GM21576 (cell line): ENCODE results near the gene ICAM2.
"Not testable (repeated sequence)": the region's sequence is repeated elsewhere in the genome, so short reads cannot be mapped to it uniquely, and the experiment has no call there.

Experiments
- ATAC-seq: cut with Tn5 transposase; IDR thresholded peaks from one replicate; pipeline ENCODE4 v1.9.1; 2021; ENCODE audit warnings: mild to moderate bottlenecking, moderate library complexity; ENCODE audit not compliant: unreplicated experiment

ICAM2 gene

DNA sequence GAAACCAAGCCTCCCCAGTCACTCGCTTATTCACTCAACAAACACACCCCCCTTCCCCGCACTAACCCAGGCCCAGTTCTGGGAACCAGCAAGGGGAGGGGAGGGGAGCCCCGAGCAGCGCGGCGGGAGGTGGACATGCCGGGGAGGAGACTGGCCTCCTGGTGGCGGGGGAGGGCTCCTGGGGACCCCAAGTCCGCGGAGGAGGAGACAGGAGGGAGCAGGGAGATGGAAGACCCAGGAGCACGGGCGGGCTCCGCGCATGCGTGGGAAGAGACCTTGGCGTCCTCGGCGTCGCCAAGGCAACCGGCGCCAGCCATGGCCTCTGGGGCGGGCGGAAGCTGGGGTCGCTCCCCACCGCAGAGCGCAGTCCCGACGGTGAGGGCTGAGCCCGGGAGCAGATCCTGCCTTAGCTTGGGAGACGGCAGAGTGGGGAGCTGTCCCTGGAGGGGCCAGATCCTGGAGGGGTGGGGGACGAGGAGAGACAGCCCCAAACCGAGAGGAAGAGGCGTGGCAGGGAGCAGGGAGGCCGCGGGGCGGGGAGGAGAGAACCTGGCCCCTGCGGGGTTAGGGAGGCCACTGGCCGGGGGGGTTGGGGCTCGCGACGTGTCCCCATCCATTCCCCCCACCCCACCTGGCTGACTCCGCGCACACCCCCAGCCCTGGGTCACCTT lies 22.2 kb downstream of the ICAM2 start, which contains the start of gene PRR29:
PRR29 (plus strand) TSS at position 302 of the 671 bp plus-strand sequence; CDS start at position 316, 14 bp downstream.
- no peak for ATAC-seq

DNA sequence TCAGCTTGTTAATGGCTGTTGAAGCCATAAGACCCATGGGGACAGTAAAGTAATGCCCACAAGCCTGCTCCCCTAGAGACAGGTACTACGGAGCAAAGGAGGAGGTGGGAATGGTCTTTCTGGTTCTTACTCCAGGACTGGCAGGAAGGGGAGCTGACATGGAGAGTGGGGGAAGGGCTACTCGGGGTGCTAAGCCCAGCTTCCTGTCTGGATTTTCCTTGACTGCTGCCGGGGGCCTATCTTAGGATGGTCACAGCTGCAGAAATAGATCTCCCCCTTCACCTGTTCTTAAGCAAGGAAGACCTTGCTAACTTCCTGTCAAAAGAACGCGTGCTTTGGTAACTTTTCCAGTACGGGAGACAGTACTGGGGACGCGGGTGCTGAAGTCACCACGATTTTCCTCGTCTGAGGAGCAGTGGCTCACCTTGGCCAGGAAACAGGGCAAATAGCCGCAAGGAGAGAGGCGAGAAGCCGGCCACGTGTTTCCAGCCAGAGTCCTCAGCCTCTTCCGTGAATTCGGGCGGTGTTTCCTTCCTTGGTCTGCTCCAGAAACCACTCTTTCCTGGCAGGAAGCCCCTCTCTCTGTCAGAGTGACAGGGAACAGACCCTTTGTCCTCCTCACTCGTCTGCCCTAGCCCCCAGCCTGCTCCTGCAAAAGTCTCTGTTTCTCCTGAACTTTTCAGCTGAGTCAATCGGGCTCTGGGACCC lies 22.9 kb downstream of the ICAM2 start:
- no peak for ATAC-seq

DNA sequence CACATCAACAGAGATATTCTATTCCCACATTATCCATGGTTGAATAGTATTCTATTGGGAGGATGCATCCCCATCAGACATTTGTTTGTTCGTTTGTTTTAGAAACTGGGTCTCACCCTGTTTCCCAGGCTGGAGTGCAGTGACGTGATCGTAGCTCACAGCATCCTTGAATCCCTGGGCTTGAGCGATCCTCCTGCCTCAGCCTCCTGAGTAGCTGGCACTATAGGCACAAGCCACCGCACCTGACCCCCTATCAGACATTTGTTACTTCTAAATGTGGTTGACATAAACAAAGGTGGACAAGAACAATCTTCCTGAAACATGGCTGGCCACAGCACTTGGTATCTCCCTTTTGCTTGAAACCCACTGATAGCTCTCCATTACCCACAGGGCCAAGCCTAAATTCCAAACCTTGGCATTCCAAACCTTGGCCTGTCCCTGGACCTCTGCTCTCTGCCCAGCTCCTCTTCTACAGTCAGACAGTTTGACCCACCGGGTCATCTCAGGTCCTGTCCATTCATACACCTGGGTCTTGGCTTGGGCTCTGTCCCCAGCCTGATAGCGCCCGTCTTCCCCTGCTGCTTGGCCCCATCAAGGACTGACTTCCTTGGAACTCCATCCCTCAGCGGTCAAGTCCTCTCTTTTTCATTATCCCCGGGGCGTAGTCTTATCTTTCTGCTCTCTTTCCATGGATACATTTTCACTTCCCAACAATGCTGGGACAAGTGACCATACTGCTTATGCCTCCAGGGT lies 23.8 kb downstream of the ICAM2 start:
- no peak for ATAC-seq

DNA sequence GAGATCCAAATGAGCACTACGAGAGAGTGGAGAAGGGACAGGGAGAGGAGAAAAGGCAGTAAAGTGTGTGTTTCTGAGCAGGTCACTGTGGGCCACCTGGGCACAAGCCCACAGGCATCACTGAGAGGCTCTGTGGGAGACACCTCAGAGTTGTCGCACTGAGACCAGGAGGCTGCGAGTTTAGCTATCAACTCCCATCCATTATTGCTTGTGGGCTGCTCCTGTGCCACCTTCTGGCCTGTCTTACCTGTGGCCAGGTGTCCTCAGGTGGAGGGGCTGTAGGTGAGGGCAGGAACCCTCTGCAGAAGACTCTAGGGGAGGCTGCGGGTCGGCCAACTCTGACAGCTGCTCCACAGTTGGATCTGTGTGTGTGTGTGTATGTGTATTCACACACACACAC lies 24.8 kb downstream of the ICAM2 start:
- no peak for ATAC-seq

DNA sequence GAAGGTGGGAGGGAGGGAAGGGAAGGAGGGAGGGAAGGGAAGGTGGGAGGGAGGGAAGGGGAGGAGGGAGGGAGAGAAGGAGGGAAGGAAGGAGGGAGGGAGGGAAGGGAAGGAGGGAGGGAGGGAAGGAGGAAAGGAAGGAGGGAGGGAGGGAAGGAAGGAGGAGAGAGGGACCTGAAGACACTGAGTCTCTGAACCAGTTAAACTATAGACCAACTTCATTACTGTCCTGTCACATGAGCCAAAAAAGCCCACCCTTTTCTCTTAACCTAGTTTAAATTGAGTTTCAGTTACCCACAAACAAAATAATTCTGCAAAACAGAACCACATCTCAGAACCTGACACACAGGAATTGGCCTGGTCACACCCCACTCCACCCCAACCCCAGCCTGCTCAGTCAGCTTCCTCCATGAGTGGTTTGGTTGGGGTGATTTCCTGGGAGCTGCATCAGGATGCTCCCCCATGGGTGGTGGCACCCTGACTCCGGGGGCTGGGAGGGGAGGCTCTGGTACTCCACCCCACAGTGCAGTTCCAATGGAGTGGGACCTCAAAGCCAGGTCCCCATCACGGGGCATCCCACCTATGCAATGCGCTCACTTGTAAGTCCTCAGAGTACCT lies 27.0 kb downstream of the ICAM2 start:
- no peak for ATAC-seq

DNA sequence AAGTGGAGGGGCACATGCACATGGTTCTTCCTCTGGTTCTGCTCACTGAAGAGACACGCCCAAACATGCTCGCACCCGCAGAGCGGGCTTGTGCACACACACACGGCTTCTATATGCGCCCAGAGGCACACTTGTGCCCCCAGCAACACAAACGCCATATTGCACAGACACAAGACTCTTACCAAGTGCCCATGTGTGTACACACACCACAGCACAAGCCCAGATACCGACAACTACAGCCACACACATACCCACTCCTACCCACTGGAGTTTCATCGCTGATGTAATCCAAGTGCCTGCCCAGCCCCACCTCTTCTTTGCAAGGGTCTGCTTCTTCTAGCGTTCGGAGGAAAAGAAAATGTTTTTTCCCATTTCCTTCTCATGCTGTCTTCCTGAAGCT lies 28.8 kb downstream of the ICAM2 start:
- no peak for ATAC-seq

DNA sequence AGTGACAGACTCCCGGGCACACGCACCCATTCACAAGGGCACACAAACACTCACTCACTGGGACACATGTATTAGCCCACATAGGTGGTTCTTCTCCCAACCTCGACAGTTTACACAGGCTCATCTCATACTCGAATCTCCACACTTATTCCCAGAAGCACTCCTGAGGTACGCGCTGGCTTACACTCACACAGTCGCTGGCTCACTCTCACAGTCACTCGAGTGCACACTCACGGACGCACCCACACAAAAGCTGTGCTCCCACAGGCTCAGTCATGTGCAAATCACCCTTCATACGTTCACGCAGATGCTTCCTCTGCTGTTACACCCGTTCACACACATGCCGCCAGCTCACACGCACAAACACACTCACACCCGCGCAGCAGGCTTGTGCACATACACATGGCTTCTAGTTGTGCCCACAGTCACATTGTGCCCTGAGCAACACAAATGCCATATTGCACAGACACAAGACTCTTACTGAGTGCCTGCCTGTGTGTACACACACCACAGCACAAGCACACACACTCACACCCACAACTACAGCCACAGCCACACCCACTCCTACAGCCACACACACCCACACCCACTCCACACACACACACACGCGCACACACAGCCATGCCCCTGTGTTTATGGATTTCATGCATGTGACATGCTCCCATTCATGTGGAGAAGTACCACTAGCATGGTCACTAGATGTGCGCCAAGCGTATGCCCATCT lies 30.6 kb downstream of the ICAM2 start:
- no peak for ATAC-seq

DNA sequence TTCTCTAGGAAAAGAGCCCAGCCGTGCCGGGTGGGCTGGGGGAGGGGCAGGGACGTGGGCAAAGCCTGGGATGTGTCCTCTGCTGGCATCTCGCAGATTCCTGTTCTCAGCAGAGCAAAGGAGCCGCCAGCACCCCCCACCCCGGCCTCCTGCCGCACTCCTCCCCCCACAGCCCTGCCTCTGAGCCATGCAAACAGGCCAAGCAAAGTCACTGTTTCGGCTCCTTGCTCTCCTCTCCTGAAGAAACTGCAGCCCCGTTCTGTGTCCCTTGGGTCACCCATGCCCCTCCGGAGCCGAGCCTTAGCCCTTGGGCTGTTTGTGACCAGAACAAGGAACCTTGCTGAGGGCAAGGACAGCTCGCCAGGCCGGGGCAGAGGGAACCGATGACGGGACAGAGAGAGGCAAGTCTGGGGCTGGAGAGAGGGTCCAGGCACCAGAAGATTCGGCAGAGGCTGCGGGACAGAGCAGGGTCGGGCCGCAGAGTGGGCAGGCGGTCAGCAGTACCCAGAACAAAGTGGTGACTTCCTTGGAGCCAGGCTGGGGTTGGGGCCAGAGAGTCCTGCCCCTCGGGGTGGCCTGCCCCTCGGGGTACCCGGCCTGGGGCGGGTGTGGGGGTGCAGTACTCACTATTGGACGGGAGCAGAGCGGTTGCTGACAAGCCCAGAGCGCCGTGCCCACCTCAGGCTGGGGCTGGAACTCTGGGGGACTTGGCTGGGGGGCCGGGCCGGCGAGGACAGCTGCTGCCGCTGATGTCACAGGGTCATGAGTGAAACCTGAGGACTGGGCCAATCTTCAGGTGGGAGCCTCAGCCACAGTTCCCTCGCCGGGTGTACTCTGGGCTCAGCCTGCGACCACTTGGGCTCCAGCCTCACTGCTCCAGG lies 31.5 kb downstream of the ICAM2 start:
- ATAC-seq, result no peak

DNA sequence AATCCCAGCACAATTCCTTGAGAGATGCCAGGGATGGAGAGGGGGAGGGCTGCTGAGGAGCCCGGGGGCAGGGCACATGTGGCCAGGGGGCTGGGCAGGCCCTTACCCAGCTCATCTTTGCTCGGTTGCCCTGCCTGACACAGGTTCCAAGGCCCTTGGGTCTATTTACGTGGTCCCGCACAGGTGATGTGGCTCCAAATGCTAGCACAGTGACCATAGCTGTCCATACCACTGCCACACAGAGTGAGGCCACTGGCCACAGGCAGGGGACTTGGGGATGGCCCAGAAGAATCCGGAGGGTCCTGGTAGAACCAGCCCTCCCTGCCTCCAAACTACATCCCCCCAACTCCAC lies 32.3 kb downstream of the ICAM2 start:
- no peak for ATAC-seq

DNA sequence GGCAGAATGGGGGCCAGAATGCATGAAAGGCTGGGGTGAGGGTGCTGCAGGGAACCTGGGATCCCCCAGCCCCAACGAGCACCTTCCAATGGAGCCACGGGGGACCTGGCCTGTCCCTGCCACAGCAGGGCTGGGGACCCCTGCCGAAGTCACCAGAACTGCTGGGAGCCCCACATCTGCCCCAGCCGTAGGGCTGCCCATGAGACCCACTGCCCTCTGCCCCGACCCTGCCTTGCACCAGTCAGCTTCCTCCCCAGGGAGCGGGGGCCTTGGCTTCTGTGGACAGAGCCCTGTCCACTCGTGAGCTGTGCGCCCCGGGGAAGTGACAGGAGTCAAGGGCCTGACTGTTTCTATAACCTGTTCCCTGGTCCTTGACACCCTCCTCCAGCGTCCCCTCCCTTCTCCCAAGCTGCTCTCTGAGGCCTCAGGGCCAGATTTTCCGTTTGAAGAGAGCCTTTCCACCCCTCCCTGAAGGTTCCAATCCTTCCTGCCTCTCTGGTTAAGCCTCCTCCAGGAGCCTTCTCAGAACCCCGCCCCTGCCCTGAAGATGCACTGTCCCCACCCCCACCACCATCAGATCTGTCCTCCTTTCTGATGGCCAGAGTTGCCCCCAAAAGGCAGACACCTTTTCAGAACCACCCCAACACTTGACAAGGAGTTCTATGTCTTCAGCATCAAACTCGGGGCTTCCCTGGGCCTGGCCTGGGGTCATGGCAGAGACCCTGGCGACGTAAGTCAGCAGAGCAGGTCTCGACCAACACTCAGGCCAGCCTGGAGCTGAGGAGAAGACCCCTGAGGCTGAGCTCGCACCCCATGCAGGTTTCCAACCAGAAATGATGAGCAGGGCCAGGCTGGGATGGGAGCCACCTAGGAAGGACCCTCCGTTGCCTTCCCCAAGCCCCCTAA lies 33.0 kb downstream of the ICAM2 start:
- no peak for ATAC-seq

DNA sequence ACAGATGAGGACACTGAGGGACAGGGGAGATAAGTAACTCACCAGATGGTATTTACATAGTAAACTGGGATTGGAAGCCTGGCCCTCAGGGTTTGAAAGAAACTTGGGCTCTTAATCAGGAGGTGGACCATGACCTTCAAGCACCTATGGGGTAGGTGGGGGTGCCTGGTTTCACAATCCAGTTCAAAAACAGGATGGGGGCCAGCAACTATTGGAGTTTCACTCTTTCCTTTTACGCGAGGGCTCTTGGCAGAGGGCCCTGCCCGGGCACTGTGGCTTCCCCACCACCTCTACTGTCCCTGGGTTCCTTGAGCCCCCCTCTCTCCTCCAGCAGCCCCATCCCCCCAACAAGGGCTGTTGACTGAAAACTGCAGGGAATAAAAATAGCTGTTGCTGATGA lies 33.6 kb downstream of the ICAM2 start:
- no peak for ATAC-seq

DNA sequence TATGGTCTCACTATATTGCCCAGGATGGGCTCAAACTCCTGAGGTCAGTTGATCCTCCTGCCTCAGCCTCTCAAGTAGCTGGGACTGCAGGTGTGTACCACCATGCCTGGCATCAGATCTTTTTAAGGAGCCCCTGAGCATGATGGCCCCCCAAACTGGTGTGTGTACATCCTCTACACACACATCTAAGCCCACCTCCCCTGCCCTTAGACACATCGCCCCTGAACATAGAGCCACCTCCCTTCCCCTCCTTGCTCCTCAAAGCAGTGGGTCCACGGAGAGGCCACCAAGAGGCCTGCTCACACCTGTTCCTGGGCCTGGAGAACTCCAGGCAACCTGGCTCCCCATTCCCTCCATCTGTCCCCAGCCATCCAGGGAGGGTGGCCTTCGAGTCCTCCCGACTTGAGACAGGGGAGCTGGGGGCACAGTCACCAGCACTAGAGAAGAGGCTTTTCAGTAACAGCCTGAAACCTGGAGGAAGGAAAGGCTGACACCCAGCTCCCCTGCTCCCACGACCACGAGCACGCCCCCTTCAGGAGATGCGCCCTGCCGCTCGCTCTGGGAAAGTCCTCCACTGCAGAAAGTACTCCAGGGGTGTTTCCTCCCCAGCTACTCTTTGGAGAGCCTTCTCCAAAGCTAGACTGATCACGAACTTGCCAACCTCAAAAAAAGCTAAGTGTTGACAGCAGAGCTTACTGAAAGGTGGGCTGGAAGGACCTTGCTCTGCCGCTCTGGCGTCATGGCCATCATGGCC lies 34.9 kb downstream of the ICAM2 start:
- ATAC-seq, result no peak

DNA sequence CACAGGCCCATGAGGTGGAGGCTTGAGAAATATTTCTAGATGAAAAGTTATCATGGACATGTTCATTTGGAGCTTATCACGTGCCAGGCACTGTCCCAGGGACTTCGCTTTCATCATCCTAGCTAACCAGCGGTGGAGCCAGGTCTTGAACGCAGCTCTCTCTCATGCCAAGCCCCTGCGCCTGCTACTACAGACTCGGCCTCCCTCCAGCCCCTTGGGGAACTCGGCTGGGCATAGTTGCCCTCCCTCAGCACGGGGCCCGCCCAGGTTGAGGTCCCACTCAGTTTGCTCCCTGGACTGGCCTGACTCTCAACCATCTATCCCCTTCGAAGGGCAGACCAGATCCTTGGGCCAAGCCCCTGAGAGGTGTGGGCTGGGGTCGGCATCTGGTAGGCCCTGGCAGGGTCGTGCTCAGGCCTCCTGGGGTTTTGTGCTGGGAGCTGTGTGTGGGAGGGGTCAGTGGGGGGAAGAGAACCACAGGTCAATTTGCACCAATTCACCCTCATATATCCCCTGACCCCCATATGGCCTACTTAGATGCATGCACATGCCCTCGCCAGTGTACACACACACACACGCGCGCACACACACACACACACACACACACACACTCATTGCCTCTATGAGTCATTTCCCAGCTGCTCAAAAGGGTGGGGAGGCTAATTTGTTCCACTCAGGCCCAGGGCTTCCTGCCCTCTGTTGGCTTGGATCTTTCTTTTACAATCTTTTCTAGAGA lies 35.6 kb downstream of the ICAM2 start:
- ATAC-seq, result no peak

DNA sequence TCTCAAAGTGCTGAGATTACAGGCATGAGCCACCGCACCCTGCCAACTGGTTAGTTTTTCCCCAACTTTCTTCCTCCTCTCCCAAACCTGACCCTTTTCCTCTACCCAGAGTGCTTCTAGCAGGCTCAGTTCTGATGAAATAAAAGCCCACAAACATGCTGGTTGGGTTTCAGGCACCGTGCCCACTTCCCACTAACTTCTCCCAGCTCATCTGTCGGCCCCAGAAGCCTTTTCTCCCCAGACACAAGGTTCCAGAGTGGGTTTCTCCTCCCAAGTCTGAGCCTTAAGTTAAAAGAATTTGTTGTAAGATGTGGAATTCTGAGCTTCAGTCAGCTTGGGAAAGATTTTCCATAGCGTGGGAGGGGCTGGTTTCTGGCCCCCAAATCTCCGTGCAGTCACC lies 36.2 kb downstream of the ICAM2 start:
- no peak for ATAC-seq

DNA sequence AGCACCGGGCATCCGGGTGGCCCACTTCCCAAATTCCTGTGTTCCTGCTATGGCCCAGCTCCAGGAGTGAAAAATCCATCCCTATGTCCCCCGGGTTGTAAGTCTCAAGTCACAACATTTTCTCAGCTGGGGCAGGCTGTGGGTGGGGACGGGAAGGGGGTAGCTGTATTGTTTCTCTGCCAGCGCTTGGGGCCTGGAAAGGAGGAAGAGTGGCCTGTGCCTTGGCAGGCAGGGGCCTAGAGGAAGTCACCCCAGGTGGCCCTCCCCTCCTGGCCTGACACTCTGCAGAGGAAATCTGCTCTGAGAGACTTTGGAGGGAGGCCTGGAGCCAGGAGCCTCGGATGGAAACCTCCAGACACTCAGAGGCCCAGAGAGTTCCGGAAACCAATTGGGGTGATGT lies 37.1 kb downstream of the ICAM2 start:
- no peak for ATAC-seq

DNA sequence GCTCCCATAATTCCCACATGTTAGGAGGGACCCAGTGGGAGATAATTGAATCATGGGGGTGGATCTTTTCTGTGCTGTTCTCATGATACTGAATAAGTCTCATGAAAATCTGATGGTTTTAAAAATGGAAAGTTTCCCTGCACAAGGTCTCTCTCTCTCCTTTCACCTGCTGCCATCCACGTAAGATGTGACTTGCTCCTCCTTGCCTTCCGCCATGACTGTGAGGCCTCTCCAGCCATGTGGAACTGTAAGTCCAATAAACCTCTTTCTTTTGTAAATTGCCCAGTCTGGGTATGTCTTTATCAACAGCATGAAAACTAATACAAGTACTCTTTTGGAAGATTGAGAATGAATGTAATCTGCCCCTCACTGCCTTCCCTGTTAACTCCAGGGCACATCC lies 37.8 kb downstream of the ICAM2 start:
- not testable (repeated sequence) for ATAC-seq
